ENCODE measurements around the gene FAM98A.

FAM98A gene

GRCh38 chr2:33619028-33619427 is 19.9 kb upstream of the FAM98A start:
- H3K36me3 ChIP-seq (ENCODE audit: insufficient read depth), result no peaks in the 10 kb centered on the region
- no peak overlapping the region for H3K4me2 ChIP-seq
- no peak overlapping the region for H3K27ac ChIP-seq
- TF ChIP-seq, protein P1, sequence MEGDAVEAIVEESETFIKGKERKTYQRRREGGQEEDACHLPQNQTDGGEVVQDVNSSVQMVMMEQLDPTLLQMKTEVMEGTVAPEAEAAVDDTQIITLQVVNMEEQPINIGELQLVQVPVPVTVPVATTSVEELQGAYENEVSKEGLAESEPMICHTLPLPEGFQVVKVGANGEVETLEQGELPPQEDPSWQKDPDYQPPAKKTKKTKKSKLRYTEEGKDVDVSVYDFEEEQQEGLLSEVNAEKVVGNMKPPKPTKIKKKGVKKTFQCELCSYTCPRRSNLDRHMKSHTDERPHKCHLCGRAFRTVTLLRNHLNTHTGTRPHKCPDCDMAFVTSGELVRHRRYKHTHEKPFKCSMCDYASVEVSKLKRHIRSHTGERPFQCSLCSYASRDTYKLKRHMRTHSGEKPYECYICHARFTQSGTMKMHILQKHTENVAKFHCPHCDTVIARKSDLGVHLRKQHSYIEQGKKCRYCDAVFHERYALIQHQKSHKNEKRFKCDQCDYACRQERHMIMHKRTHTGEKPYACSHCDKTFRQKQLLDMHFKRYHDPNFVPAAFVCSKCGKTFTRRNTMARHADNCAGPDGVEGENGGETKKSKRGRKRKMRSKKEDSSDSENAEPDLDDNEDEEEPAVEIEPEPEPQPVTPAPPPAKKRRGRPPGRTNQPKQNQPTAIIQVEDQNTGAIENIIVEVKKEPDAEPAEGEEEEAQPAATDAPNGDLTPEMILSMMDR (conservative IDR thresholded peaks at IDR 0.05; ENCODE audit: low read depth, low read length), result no peak
- no peaks in the 10 kb centered on the region for H3K79me2 ChIP-seq (ENCODE audit: insufficient read depth, low read depth)
- peaks cover 29% of the 10 kb centered on the region for H3K4me1 ChIP-seq (ENCODE audit: low read depth, poor library complexity, severe bottlenecking)
- H3K9ac ChIP-seq, result no peak overlapping the region
- no peaks in the 10 kb centered on the region for H3K27me3 ChIP-seq (ENCODE audit: insufficient read depth, low read depth)
- H3K4me3 ChIP-seq (IDR thresholded peaks at IDR 0.05; ENCODE audit: insufficient read depth, low read depth, low read length), result no peak overlapping the region
- H4K20me1 ChIP-seq (ENCODE audit: insufficient read depth), result no peaks in the 10 kb centered on the region
- H2AFZ ChIP-seq (ENCODE audit: low read depth), result no peak overlapping the region

DNA sequence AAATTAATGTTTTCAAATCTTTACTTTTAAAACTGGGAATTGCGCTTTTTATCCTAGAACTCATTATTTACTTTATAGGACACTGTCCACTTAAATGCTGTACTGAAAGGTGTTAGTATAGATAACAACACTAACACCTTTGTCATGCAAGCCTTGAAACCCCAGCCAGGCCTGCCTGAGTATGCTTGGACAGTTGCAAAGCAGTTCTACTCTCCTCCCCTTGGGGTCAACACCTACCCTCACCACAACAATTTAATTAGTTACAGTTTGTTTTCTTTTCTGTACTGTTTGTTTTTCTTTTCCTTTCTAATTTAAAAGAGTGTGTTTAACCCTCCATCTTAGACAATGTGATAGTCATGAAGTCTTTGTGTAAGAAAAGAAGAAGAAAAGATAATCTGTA is 18.9 kb upstream of the FAM98A start:
- no peaks in the 10 kb centered on the region for H3K36me3 ChIP-seq (ENCODE audit: insufficient read depth)
- no peaks in the 10 kb centered on the region for H4K20me1 ChIP-seq (ENCODE audit: insufficient read depth)
- H3K27ac ChIP-seq, result no peak overlapping the region; the same call in 1 of the 2 replicates
- peaks cover 29% of the 10 kb centered on the region for H3K4me1 ChIP-seq (ENCODE audit: low read depth, poor library complexity, severe bottlenecking)
- no peak overlapping the region for H3K9ac ChIP-seq
- H3K4me3 ChIP-seq (IDR thresholded peaks at IDR 0.05; ENCODE audit: insufficient read depth, low read depth, low read length), result no peak overlapping the region
- no peaks in the 10 kb centered on the region for H3K79me2 ChIP-seq (ENCODE audit: insufficient read depth, low read depth)
- H2AFZ ChIP-seq (ENCODE audit: low read depth), result no peak overlapping the region
- no peaks in the 10 kb centered on the region for H3K27me3 ChIP-seq (ENCODE audit: insufficient read depth, low read depth)
- H3K4me2 ChIP-seq, result peak overlapping the region; percentile 84
- TF ChIP-seq, protein P1 (conservative IDR thresholded peaks at IDR 0.05; ENCODE audit: low read depth, low read length), result no peak

GRCh38 chr2:33617401-33617800 is 18.3 kb upstream of the FAM98A start:
- peak overlapping the region; percentile 84 for H3K4me2 ChIP-seq
- no peaks in the 10 kb centered on the region for H4K20me1 ChIP-seq (ENCODE audit: insufficient read depth)
- TF ChIP-seq, protein P1 (conservative IDR thresholded peaks at IDR 0.05; ENCODE audit: low read depth, low read length), result no peak

GRCh38 chr2:33616873-33617272 is 17.8 kb upstream of the FAM98A start:
- peak overlapping the region; percentile 15; the same call in 1 of the 2 replicates for H2AFZ ChIP-seq (ENCODE audit: low read depth)
- H3K4me3 ChIP-seq (IDR thresholded peaks at IDR 0.05; ENCODE audit: insufficient read depth, low read depth, low read length), result peak overlapping the region; percentile 30
- H3K27me3 ChIP-seq (ENCODE audit: insufficient read depth, low read depth), result no peaks in the 10 kb centered on the region
- no peaks in the 10 kb centered on the region for H3K36me3 ChIP-seq (ENCODE audit: insufficient read depth)
- H3K9ac ChIP-seq, result peak overlapping the region; percentile 6; the same call in 1 of the 2 replicates
- H4K20me1 ChIP-seq (ENCODE audit: insufficient read depth), result no peaks in the 10 kb centered on the region
- no peaks in the 10 kb centered on the region for H3K79me2 ChIP-seq (ENCODE audit: insufficient read depth, low read depth)
- TF ChIP-seq, protein P1 (conservative IDR thresholded peaks at IDR 0.05; ENCODE audit: low read depth, low read length), result no peak
- peak overlapping the region; percentile 84 for H3K4me2 ChIP-seq
- peaks cover 29% of the 10 kb centered on the region for H3K4me1 ChIP-seq (ENCODE audit: low read depth, poor library complexity, severe bottlenecking)
- peak overlapping the region; percentile 59 for H3K27ac ChIP-seq

More at GRCh38 chr2:33617401-33617800, 18.3 kb upstream of the FAM98A start:
- Histone ChIP-seq H3K9ac (peak overlapping the region; percentile 6; the same call in 1 of the 2 replicates), H3K4me1 (ENCODE audit: low read depth, poor library complexity, severe bottlenecking) (peaks cover 29% of the 10 kb centered on the region), H3K36me3 (ENCODE audit: insufficient read depth) (no peaks in the 10 kb centered on the region), H3K27me3 (ENCODE audit: insufficient read depth, low read depth) (no peaks in the 10 kb centered on the region), H3K79me2 (ENCODE audit: insufficient read depth, low read depth) (no peaks in the 10 kb centered on the region), H2AFZ (ENCODE audit: low read depth) (peak overlapping the region; percentile 15; the same call in 1 of the 2 replicates), H3K4me3 (IDR thresholded peaks at IDR 0.05; ENCODE audit: insufficient read depth, low read depth, low read length) (peak overlapping the region; percentile 30), H3K27ac (peak overlapping the region; percentile 59)
